GM23338 (cell line): ENCODE data around the gene RPS21.

Source experiments
- CREB1 ChIP-seq: fragments of 250-450 bp; sonication (Bioruptor Pico); IDR thresholded peaks from 2 replicates; pipeline ENCODE4 v1.5.0; 2020; ENCODE audit warnings: low read depth, mild to moderate bottlenecking, moderate library complexity
- EZH2 ChIP-seq: fragments of 200-600 bp; sonication (generic); IDR thresholded peaks from one replicate; pipeline ENCODE4 v1.8.0; 2017; ENCODE audit warnings: antibody characterized with exemption, mild to moderate bottlenecking, low read depth; ENCODE audit not compliant: unreplicated experiment
- EZH2phosphoT487 ChIP-seq: fragments of 200-600 bp; sonication (generic); IDR thresholded peaks from one replicate; pipeline ENCODE4 v1.8.1; 2018; ENCODE audit warnings: antibody characterized with exemption; ENCODE audit not compliant: unreplicated experiment
- JUNB ChIP-seq: IDR thresholded peaks from one replicate; pipeline ENCODE4 v1.6.1; 2016; ENCODE audit warnings: antibody characterized with exemption; ENCODE audit not compliant: unreplicated experiment
- POLR2AphosphoS5 ChIP-seq: IDR thresholded peaks from 2 replicates; pipeline ENCODE4 v1.6.1; 2016; ENCODE audit warnings: antibody characterized with exemption, low read depth
- REST ChIP-seq: IDR thresholded peaks from one replicate; pipeline ENCODE4 v1.6.1; 2018; ENCODE audit warnings: antibody characterized with exemption; ENCODE audit not compliant: unreplicated experiment
- ZNF114 ChIP-seq: fragments of 250-450 bp; sonication (Bioruptor Pico); IDR thresholded peaks from 2 replicates; pipeline ENCODE4 v1.5.0; 2020; ENCODE audit warnings: mild to moderate bottlenecking, moderate library complexity
- ZNF331 ChIP-seq: fragments of 250-450 bp; sonication (Bioruptor Pico); IDR thresholded peaks from 2 replicates; pipeline ENCODE4 v1.5.0; 2020; ENCODE audit warnings: low read depth, mild to moderate bottlenecking, moderate library complexity
- TF ChIP-seq, protein P1 (sequence below), 2 experiments: fragments of 200-600 bp in 1 of 2; sonication (generic) in 1 of 2; conservative IDR thresholded peaks; 2 replicates each; pipeline versions ENCODE4 v1.5.1 to v1.6.1; 2016 to 2017; ENCODE audit warnings: antibody characterized with exemption in 2 of 2, low read depth in 2 of 2, mild to moderate bottlenecking in 2 of 2, moderate library complexity in 1 of 2

DNA sequence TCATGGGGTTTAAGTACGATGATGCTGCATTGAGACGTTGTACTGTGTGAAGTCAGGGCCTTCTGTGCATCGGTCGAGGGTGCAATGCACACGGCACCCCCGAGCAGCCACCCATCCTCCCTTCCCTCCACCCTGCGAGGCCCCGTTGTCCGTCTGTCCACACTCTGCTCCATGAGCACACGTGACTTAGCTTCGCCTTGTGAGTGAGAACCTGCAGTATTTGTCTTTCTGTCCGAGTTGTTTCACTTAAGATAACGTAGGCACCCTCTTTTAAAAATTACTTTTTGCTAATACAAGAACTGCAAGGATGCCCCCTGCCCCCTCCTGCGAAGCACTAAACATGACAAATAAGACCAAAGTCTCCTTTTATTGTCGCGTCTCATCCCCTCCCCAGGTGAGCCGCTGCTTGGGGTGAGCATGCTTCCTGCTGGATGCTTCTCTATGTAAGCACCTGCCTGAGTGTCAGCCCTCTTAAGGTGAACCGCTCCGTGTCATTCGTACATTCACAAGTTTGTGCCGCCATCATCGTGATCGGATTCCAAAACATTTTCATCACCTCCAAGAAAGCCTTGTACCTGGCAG, 44.1 kb downstream of the RPS21 start:
- TF ChIP-seq, protein P1, sequence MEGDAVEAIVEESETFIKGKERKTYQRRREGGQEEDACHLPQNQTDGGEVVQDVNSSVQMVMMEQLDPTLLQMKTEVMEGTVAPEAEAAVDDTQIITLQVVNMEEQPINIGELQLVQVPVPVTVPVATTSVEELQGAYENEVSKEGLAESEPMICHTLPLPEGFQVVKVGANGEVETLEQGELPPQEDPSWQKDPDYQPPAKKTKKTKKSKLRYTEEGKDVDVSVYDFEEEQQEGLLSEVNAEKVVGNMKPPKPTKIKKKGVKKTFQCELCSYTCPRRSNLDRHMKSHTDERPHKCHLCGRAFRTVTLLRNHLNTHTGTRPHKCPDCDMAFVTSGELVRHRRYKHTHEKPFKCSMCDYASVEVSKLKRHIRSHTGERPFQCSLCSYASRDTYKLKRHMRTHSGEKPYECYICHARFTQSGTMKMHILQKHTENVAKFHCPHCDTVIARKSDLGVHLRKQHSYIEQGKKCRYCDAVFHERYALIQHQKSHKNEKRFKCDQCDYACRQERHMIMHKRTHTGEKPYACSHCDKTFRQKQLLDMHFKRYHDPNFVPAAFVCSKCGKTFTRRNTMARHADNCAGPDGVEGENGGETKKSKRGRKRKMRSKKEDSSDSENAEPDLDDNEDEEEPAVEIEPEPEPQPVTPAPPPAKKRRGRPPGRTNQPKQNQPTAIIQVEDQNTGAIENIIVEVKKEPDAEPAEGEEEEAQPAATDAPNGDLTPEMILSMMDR (conservative IDR thresholded peaks at IDR 0.05; ENCODE audit: low read depth in 2 of 2): no peak
- TF ChIP-seq POLR2AphosphoS5: no peak
- TF ChIP-seq EZH2phosphoT487: no peak
- TF ChIP-seq EZH2: no peak
- no peak for TF ChIP-seq REST
- no peak for TF ChIP-seq CREB1 (CRISPR knock-in tag)
- no peak for TF ChIP-seq ZNF331 (CRISPR knock-in tag)
- TF ChIP-seq JUNB: no peak
- no peak for TF ChIP-seq ZNF114 (CRISPR knock-in tag)
